Measurements from ENCODE around the gene IGSF9B. TPM values are rescaled to one million over a fixed set of nuclear protein-coding genes. Genes with fewer than 3 reads are reported as not detected.

Gene IGSF9B
- total RNA-seq, 2 donors from 2014 or later, result 1.6 to 3.3 TPM

GRCh38 chr11:133905677-133906156, 51.1 kb downstream of the IGSF9B start:
- H3K27ac ChIP-seq, result no peak overlapping the region
- intact Hi-C loops (cut with DNase I), result no loop called here
- TF ChIP-seq, protein P1, sequence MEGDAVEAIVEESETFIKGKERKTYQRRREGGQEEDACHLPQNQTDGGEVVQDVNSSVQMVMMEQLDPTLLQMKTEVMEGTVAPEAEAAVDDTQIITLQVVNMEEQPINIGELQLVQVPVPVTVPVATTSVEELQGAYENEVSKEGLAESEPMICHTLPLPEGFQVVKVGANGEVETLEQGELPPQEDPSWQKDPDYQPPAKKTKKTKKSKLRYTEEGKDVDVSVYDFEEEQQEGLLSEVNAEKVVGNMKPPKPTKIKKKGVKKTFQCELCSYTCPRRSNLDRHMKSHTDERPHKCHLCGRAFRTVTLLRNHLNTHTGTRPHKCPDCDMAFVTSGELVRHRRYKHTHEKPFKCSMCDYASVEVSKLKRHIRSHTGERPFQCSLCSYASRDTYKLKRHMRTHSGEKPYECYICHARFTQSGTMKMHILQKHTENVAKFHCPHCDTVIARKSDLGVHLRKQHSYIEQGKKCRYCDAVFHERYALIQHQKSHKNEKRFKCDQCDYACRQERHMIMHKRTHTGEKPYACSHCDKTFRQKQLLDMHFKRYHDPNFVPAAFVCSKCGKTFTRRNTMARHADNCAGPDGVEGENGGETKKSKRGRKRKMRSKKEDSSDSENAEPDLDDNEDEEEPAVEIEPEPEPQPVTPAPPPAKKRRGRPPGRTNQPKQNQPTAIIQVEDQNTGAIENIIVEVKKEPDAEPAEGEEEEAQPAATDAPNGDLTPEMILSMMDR (IDR thresholded peaks at IDR 0.05), result no peak
- no peak for TF ChIP-seq POLR2A (IDR thresholded peaks at IDR 0.05)
- ATAC-seq (no peak), DNase-seq (no peak)
- no peaks in the 10 kb centered on the region for H3K9me3 ChIP-seq
- no peaks in the 10 kb centered on the region for H3K27me3 ChIP-seq
- no peaks in the 10 kb centered on the region for H3K4me1 ChIP-seq
- 87 to 92% methylated on average over 10 to 13 of the region's 13 CpGs for WGBS, 2 donors
- no peak overlapping the region for H3K4me3 ChIP-seq
- H3K36me3 ChIP-seq (replicated peaks in 1 of 2; ENCODE audit: insufficient read depth in 1 of 2, low read depth in 2 of 2), result no peaks in the 10 kb centered on the region

DNA sequence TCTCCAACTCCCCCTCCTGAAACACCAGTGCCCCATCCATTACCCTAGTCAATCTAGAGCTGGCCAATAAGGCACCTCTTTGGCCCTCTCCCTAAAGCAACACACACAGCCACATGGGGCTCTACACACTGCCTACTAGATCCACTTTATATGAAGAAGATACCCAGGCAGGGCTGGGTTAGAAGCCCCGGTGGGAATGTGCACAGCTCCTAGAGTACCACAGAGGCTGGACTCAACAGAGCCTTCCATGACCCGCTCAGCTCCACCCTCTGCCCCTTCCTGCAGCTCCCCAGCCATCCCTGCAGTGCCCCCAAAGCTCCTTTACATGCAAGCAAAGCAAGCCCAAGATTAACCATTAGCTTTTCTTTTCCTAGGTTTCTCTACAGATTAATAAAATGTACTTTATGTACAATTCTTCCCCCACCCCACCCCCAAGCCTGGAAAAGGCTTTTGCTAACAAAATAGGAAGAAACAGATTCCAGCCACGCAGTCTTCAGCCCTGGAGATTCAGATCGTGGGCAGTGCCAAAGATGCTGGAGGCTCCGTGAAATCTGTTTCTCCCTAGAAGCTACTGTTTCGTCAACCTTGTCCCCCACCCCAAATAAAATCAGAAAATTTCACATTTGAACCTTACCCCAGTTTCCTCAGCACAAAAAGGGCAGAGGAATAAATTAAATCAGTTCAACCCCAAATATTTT, 51.8 kb downstream of the IGSF9B start:
- no peaks in the 10 kb centered on the region for H3K36me3 ChIP-seq (replicated peaks in 1 of 2; ENCODE audit: insufficient read depth in 1 of 2, low read depth in 2 of 2)
- DNase-seq, result no peak
- ATAC-seq, result no peak
- no peak overlapping the region for H3K4me3 ChIP-seq
- no peak overlapping the region for H3K27ac ChIP-seq
- TF ChIP-seq, protein P1 (IDR thresholded peaks at IDR 0.05), result no peak
- no peak for TF ChIP-seq POLR2A (IDR thresholded peaks at IDR 0.05)
- no peaks in the 10 kb centered on the region for H3K9me3 ChIP-seq
- intact Hi-C loops (cut with DNase I), result no loop called here
- no peaks in the 10 kb centered on the region for H3K27me3 ChIP-seq
- H3K4me1 ChIP-seq, result no peaks in the 10 kb centered on the region
- 87 to 88% methylated on average over 5 to 6 of the region's 6 CpGs for WGBS, 2 donors

DNA sequence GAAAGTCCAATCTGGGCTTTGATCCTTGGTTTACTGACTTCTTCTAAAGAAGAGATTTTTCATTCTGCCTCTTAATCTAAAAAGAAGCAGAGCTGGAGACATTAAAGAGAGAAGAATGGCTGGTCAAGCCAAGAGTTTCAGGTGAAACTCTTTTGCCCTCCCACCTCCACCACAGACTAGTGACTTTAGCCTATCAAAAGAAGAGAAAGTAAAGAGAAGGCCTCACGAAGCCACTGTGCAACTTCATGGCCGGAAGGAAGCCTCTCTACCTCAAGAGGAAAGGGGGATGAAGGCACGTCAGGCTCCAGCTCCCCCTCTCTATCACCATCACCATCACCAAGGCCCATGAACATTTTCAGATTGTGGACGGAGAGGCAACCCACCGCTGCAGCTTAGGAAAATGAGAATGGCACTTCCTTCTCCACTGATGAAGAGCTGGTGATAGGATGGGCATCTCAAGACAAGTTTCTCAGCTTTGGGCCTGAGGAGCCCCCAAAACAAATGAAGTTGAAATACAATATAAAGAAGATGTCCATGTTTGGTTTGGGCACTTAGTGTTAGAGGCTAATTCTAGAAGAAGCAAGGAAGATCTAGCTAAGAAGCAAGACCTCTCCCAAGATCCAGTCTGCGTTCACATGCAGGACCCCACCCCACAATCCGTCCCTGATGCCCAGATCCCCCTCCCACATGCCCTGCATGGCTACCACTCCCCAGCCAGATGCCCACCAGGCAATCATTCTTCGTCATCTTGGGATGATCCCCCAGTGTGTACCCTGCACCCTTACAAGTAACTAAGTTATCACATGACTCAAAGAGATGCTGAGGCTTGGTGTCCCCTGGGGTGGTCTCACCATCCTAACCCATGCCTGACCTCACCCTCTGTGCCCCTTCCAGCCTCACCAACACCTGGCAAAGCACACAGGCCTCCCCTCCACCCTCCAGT, 52.6 kb downstream of the IGSF9B start:
- Histone ChIP-seq H3K4me3 (no peak overlapping the region), H3K27me3 (no peaks in the 10 kb centered on the region), H3K4me1 (no peaks in the 10 kb centered on the region), H3K9me3 (no peaks in the 10 kb centered on the region), H3K36me3 (replicated peaks in 1 of 2; ENCODE audit: insufficient read depth in 1 of 2, low read depth in 2 of 2) (no peaks in the 10 kb centered on the region), H3K27ac (no peak overlapping the region)
- intact Hi-C loops (cut with DNase I), result no loop called here
- WGBS, 2 donors, result 84% methylated on average over 8 of the region's 8 CpGs
- TF ChIP-seq, protein P1 (IDR thresholded peaks at IDR 0.05), result no peak
- TF ChIP-seq POLR2A (IDR thresholded peaks at IDR 0.05), result no peak
- DNase-seq, result no peak
- no peak for ATAC-seq

DNA sequence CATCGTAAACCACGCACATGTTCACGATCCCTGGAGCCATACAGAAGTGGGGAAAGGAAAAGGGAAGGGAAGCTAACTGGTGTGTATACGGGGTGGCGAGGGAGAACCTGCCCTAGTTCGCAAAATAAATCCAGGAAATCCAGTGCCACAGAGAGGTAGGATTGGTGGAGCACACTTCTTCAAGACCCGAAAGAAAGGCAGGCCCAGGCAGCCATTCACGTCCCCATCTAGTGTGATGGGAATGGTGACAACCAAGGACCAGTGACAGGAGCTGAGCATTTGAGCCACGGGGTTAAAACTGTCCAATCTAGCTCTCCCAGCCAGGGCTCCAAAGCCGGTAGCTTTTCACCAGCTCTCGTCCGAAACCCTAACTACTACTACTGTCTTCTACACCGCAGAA, 53.7 kb downstream of the IGSF9B start:
- no peaks in the 10 kb centered on the region for H3K36me3 ChIP-seq (replicated peaks in 1 of 2; ENCODE audit: insufficient read depth in 1 of 2, low read depth in 2 of 2)
- ATAC-seq, result no peak
- intact Hi-C loops (cut with DNase I), result no loop called here

More for the DNA sequence above, 53.7 kb downstream of the IGSF9B start:
- H3K4me1 ChIP-seq, result no peaks in the 10 kb centered on the region
- WGBS, 2 donors, result 90 to 93% methylated on average over 13 of the region's 13 CpGs
- no peak overlapping the region for H3K4me3 ChIP-seq
- TF ChIP-seq, protein P1 (IDR thresholded peaks at IDR 0.05), result no peak
- no peak for TF ChIP-seq POLR2A (IDR thresholded peaks at IDR 0.05)
- no peaks in the 10 kb centered on the region for H3K9me3 ChIP-seq
- DNase-seq, result no peak
- no peak overlapping the region for H3K27ac ChIP-seq
- no peaks in the 10 kb centered on the region for H3K27me3 ChIP-seq

Measured in body of pancreas (tissue), 4 donors.